ENCODE measurements around the gene ZNF333. TPM values are rescaled to one million over a fixed set of nuclear protein-coding genes. Genes with fewer than 3 reads are reported as not detected.
"Not testable (repeated sequence)": the region's sequence is repeated elsewhere in the genome, so short reads cannot be mapped to it uniquely, and the experiment has no call there.

ZNF333 gene
- total RNA-seq, 1 experiment from 2014 or later, result 6.8 TPM

DNA sequence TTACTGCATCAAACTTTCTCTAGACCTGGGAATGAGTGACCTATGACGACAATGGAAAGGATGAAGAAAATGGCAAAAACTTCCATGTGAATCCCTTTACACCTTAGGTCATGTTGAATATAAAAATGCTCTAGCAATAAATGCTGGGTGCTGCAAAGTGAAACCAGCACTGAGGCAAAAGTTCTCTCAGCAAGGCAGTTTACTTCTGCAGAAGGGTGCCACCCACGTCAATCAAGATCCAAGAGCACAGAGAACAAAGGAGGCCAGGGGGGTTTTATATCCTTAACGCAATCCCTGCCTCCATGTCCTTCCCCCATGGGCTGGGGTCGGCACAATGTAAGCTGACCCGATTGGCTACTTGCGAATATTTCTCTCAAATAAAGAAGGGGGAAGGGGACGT lies 38.7 kb downstream of the ZNF333 start:
- no peaks in the 10 kb centered on the region for H3K27me3 ChIP-seq (ENCODE audit: control insufficient read depth, insufficient read depth, low read length)
- no peak for DNase-seq
- no peak overlapping the region for H3K4me3 ChIP-seq (ENCODE audit: insufficient read depth, low read depth, low read length)

DNA sequence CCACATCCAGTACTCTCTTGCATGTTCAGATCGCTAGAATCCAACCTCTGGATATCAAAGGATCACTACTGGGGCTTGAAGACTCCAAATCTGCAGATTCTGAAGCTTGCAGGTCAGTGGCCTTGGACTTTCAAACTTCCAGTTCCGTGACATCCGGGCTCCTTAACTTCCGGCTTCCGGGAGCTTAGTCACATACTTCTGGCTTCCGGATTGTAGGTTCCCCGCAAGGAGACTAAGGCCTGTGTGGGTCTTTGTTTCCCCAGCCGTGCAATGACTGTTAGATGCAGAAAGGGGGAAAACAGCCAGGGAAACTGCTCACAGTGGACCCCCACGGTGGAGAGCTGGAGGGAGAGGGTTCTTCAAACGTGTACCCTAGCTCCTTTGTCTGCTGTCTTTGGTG lies 41.4 kb downstream of the ZNF333 start:
- H3K36me3 ChIP-seq (replicated peaks; ENCODE audit: control insufficient read depth, insufficient read depth, low read length), result no peaks in the 10 kb centered on the region
- no peaks in the 10 kb centered on the region for H3K27me3 ChIP-seq (ENCODE audit: control insufficient read depth, insufficient read depth, low read length)
- no peak for DNase-seq
- no peak overlapping the region for H3K4me3 ChIP-seq (ENCODE audit: insufficient read depth, low read depth, low read length)

More for the DNA sequence above, 38.7 kb downstream of the ZNF333 start:
- H3K36me3 ChIP-seq (replicated peaks; ENCODE audit: control insufficient read depth, insufficient read depth, low read length), result no peaks in the 10 kb centered on the region

DNA sequence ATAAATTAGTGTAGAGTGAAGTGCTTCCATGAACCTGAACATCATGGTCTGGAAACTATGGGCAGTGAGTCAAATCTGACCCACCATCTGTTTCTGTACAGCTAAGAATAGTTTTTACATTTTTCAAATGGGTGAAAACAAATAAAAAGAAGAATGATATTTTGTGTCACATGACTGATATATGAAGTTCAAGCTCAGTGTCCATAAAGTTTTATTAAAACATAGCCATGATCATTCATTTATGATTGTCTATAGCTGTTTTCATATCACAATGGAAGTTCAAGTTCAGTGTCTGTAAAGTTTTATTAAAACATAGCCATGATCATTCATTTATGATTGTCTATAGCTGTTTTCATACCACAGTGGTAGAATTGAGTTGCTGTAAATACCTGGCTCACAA lies 42.7 kb downstream of the ZNF333 start:
- no peak for DNase-seq
- H3K27me3 ChIP-seq (ENCODE audit: control insufficient read depth, insufficient read depth, low read length), result no peaks in the 10 kb centered on the region

DNA sequence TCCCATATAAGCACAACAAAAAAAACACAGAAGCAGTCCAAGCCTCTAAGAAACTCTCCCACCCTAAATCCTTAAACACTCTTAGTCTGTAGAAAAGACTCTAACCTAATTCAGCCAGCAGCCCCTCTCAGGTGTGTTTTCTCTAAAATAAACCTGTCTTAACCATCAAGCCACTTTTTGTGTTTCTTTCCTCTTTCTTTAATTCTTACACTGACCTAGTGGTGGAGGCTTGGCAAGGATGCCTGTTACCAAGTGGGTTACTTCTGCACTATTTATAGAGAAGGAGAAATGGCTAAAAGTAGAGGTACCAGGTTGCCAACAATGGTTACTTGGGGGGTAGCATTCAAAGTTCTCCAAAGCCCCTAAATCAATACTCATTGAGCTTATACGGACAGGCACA lies 43.7 kb downstream of the ZNF333 start:
- Histone ChIP-seq H3K4me3 (ENCODE audit: insufficient read depth, low read depth, low read length) (no peak overlapping the region), H3K36me3 (replicated peaks; ENCODE audit: control insufficient read depth, insufficient read depth, low read length) (no peaks in the 10 kb centered on the region), H3K27me3 (ENCODE audit: control insufficient read depth, insufficient read depth, low read length) (no peaks in the 10 kb centered on the region)
- no peak for DNase-seq

More for the DNA sequence above, 42.7 kb downstream of the ZNF333 start:
- Histone ChIP-seq H3K4me3 (ENCODE audit: insufficient read depth, low read depth, low read length) (no peak overlapping the region), H3K36me3 (replicated peaks; ENCODE audit: control insufficient read depth, insufficient read depth, low read length) (no peaks in the 10 kb centered on the region)

DNA sequence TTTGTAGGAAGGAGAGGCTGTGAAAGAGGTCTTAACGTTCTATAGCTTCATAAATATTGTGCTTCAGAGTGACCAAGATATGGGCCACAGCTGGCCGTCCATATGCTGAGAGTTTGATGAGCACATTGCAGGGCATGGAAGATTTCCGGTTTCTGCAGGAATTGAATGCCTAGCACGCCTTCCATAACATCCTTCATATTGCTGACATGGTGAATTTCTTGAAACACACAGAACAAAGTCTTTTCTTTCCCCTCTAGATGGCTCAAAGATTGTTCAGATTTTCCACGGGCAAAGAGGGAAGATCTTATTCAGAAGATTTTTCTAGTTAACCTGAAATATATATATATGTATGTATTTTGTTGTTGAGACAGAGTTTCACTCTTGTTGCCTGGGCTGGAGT lies 46.1 kb downstream of the ZNF333 start:
- Histone ChIP-seq H3K36me3 (replicated peaks; ENCODE audit: control insufficient read depth, insufficient read depth, low read length) (no peaks in the 10 kb centered on the region), H3K4me3 (ENCODE audit: insufficient read depth, low read depth, low read length) (no peak overlapping the region), H3K27me3 (ENCODE audit: control insufficient read depth, insufficient read depth, low read length) (no peaks in the 10 kb centered on the region)
- no peak for DNase-seq

DNA sequence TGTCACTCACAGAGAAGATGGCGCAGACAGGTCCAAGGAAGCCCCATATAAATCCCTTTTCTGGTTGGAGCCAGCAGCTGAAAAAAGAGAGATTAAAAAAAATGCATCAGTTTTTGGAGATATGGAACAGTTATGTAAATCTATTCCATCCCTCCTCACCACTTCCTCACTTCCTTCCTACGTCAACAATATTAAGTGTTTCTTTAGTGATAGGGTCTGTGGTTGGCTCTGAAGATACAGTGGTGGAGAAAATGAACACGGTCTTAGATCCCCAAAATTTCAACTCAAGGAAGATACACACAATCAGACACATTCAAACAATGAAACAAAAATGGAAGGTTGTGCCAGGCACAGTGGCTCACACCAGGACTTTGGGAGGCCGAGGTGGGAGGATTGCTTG lies 57.0 kb downstream of the ZNF333 start:
- Histone ChIP-seq H3K4me3 (ENCODE audit: insufficient read depth, low read depth, low read length) (no peak overlapping the region), H3K36me3 (replicated peaks; ENCODE audit: control insufficient read depth, insufficient read depth, low read length) (peaks cover 1% of the 10 kb centered on the region; the same call in 1 of the 2 replicates), H3K27me3 (ENCODE audit: control insufficient read depth, insufficient read depth, low read length) (no peaks in the 10 kb centered on the region)
- DNase-seq, result no peak

DNA sequence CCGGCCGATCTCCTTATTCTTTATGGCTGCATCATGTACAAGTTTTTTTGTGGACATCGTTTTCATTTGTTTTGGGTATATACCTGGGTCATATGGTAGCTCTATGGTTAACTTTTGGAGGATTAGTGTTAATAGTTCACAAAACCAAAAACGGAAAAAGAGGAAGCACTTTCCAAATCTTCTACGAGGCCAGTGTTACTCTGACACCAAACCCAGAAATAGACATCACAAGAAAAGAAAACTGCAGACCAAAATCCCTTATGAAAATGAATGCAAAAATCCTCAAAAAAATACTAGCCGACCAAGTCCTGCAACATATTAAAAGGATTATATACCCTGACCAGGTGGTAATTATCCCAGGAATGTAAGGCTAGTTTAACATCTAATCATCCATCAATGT lies 58.8 kb downstream of the ZNF333 start:
- H3K27me3 ChIP-seq (ENCODE audit: control insufficient read depth, insufficient read depth, low read length), result no peaks in the 10 kb centered on the region
- no peaks in the 10 kb centered on the region for H3K36me3 ChIP-seq (replicated peaks; ENCODE audit: control insufficient read depth, insufficient read depth, low read length)
- no peak overlapping the region for H3K4me3 ChIP-seq (ENCODE audit: insufficient read depth, low read depth, low read length)
- DNase-seq, result no peak

DNA sequence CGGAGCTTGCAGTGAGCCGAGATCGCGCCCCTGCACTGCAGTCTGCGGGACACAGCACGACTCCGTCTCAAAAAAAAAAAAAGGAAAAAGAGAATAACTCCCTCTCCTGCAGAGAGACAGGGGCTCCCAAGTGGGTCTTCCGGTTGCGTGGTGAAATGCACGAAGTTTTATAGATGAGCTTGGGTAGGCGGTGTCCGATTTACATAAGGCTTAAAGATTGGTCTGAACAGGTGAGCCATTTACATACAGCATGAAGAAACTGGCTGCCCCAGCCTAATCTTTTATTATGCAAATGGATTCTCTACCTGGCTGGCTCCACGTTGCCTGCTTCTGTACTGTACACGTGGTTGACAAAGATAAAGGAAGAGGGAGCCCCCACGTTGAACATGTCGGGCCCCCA lies 69.0 kb downstream of the ZNF333 start:
- peak overlapping the region; percentile 8; the same call in 1 of the 2 replicates for H3K4me3 ChIP-seq (ENCODE audit: insufficient read depth, low read depth, low read length)
- no peaks in the 10 kb centered on the region for H3K27me3 ChIP-seq (ENCODE audit: control insufficient read depth, insufficient read depth, low read length)
- H3K36me3 ChIP-seq (replicated peaks; ENCODE audit: control insufficient read depth, insufficient read depth, low read length), result no peaks in the 10 kb centered on the region
- peak; percentile 67 for DNase-seq

DNA sequence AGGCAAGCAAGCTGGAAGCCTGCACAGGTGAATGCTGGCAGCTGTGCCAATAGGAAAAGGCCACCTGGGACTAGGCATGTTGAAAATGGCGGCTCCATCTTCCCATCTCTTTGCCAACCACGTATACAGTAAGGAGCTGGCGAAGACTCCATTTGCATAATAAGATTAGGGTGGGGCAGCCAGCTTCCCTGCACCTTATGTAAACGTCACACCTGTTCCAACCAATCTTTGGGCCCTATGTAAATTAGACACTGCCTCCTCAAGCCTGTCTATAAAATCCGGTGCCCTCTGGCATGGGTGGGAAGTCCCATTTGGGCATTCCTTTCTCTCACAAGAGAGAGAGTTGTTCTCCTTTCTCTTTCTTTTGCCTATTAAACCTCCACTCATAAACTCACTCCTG lies 71.8 kb downstream of the ZNF333 start:
- H3K27me3 ChIP-seq (ENCODE audit: control insufficient read depth, insufficient read depth, low read length), result no peaks in the 10 kb centered on the region
- H3K36me3 ChIP-seq (replicated peaks; ENCODE audit: control insufficient read depth, insufficient read depth, low read length), result no peaks in the 10 kb centered on the region; the same call in 1 of the 2 replicates
- no peak overlapping the region for H3K4me3 ChIP-seq (ENCODE audit: insufficient read depth, low read depth, low read length)
- DNase-seq, result no peak

DNA sequence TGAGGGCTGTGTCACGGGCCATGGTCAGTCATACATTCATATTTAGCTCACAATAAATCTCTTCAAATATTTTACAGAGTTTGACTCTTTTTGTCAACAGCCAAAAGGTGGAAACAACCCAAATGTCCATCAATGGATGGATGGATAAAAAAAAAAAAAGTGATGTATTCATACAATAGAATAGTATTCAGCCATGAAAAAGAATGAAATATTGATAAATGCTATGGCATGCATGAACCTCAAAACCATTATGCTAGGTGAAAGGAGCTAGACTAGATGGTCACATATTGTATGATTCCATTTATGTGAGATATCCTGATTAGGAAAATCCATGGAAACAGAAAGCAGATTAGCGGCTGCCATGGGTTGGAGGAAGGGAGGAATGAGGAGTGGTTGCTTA lies 72.3 kb downstream of the ZNF333 start:
- no peak for DNase-seq
- Histone ChIP-seq H3K36me3 (replicated peaks; ENCODE audit: control insufficient read depth, insufficient read depth, low read length) (no peaks in the 10 kb centered on the region; the same call in 1 of the 2 replicates), H3K27me3 (ENCODE audit: control insufficient read depth, insufficient read depth, low read length) (no peaks in the 10 kb centered on the region), H3K4me3 (ENCODE audit: insufficient read depth, low read depth, low read length) (no peak overlapping the region)

DNA sequence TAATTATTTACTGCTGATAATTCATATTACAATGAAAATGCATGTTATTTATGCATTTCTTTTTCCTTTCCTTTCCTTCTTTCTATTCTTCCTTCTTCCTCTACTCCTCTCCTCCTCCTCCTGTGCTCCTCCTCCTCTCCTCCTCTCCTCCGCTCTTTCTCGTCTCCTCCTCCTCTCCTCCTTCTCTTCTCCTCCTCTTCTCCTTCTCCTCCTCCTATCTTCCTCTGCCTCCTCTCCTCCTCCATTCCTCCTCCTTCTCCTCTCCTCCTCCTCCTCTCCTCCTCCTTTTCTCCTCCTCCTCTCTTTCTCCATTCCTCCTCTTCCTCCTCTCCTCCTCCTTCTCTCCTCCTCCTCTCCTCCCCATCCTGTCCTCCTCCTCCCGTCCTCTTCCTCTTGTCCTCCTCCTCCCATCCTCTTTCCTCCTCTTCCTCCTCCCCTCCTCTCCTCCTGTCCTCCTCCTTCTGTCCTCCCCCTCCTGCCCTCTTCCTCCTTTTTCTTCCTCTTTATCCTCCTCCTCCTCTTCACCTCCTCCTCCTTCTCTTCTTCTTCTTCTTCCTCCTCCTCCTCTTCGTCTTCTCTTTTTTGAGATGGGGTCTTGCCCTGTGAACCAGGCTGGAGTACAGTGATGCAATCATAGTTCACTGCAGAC lies 73.8 kb downstream of the ZNF333 start:
- Histone ChIP-seq H3K4me3 (ENCODE audit: insufficient read depth, low read depth, low read length) (no peak overlapping the region), H3K27me3 (ENCODE audit: control insufficient read depth, insufficient read depth, low read length) (no peaks in the 10 kb centered on the region), H3K36me3 (replicated peaks; ENCODE audit: control insufficient read depth, insufficient read depth, low read length) (peaks cover 2% of the 10 kb centered on the region; the same call in 1 of the 2 replicates)
- DNase-seq, result no peak

DNA sequence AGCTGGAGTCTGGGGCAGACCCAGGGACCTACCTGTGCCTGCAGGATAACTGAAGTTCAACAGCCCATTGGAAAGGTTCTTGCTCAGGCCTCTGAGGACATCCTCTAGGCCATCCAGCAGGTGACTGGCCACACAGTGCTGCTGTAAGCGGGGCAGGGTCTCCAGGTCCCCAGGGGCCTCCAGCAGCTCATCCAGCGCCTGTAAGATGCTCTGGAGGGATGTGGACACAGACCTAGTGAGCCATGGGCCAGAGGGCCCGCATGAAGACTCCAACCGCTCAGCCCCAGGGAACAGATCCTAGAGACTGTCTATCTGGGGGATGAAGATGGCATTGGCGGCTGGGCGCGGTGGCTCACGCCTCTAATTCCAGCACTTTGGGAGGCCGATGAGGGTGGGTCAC lies 74.6 kb downstream of the ZNF333 start:
- H3K27me3 ChIP-seq (ENCODE audit: control insufficient read depth, insufficient read depth, low read length), result no peaks in the 10 kb centered on the region
- peaks cover 2% of the 10 kb centered on the region; the same call in 1 of the 2 replicates for H3K36me3 ChIP-seq (replicated peaks; ENCODE audit: control insufficient read depth, insufficient read depth, low read length)
- DNase-seq, result no peak
- no peak overlapping the region for H3K4me3 ChIP-seq (ENCODE audit: insufficient read depth, low read depth, low read length)

DNA sequence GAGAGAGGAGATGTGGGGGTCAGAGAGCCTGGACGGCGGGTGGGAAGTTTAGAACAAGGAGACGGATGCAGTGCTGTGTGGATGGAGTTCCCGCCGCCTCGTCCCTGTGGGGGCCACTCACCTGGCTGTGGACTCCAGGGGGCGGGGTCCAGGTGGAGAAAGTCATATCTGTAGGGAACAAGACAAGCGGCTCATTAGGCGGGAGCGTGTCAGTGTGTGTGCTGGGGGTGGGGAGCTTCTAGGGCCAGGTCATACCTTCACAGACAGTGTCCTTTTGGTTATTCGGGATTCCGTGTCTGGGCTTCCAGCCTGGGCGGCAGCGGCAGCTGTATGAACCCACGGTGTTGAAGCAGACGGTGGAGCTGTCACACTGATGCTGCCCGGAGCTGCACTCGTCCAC lies 75.6 kb downstream of the ZNF333 start:
- DNase-seq; H3K36me3 ChIP-seq (replicated peaks; ENCODE audit: control insufficient read depth, insufficient read depth, low read length); H3K27me3 ChIP-seq (ENCODE audit: control insufficient read depth, insufficient read depth, low read length); H3K4me3 ChIP-seq (ENCODE audit: insufficient read depth, low read depth, low read length): not testable (repeated sequence)

DNA sequence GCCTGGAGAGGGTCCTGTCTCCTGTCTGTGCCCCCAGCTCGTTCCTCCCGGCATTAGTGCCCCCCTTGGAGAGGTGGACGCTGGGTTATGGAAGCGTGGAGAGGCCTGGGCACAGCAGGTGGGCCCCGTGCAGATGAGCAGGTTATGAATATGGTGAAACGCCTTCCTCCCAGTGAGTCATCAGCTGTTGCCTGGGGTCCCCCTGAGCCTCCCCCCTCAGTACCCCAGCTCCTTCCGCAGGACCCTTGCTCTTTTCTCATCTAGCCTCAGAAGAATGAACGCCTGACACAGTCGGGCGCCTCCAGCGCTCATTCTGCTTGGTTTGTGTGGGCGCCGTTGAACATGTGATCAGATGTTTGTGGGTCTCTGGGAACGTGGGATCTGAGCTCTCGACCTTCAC lies 76.0 kb downstream of the ZNF333 start:
- DNase-seq, result not testable (repeated sequence)

DNA sequence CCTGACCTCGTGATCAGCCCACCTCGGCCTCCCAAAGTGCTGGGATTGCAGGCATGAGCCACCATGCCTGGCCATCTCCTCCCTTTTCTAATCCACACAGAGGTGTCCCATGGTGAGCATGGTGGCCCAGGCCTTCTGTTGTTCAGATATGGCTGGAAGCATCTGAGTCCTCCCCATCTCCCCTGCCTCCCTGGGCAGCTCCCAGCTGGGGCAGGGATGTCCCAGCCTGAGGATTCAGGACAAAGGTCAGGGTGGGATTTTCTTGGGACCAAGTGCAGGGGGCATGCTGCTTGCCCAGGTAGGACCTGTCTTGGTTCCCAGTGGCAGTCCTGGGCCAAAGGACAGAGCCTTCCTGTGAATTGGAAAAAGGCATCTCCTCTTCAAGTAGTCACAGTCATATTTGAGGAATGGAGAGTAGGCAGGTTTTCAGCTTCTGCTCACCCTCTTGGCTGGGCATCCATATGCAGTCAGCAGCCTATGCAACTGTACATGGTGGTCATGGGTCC lies 77.7 kb downstream of the ZNF333 start:
- Histone ChIP-seq H3K4me3 (ENCODE audit: insufficient read depth, low read depth, low read length) (no peak overlapping the region), H3K36me3 (replicated peaks; ENCODE audit: control insufficient read depth, insufficient read depth, low read length) (peaks cover 3% of the 10 kb centered on the region), H3K27me3 (ENCODE audit: control insufficient read depth, insufficient read depth, low read length) (no peaks in the 10 kb centered on the region)
- no peak for DNase-seq

More for the DNA sequence above, 76.0 kb downstream of the ZNF333 start:
- not testable (repeated sequence) for H3K36me3 ChIP-seq (replicated peaks; ENCODE audit: control insufficient read depth, insufficient read depth, low read length); H3K27me3 ChIP-seq (ENCODE audit: control insufficient read depth, insufficient read depth, low read length); H3K4me3 ChIP-seq (ENCODE audit: insufficient read depth, low read depth, low read length)

Measured in H7 (cell line).